SKM-1 (cell line): ENCODE results near the gene SLC9A3.
"Not testable (repeated sequence)": the region's sequence is repeated elsewhere in the genome, so short reads cannot be mapped to it uniquely, and the experiment has no call there.

ENCODE experiments used
- DNase-seq: peaks from one replicate; lab custom pipeline; 2025; ENCODE audit not compliant: unreplicated experiment; lab: John Stamatoyannopoulos, UW

Gene SLC9A3

GRCh38 chr5:492314-492893 lies 31.8 kb downstream of the SLC9A3 start:
- no peak for DNase-seq

GRCh38 chr5:491856-492155 lies 32.4 kb downstream of the SLC9A3 start:
- no peak for DNase-seq

- no peak for DNase-seq
Observed at GRCh38 chr5:491119-491855, 33.0 kb downstream of the SLC9A3 start.

- no peak for DNase-seq
Observed at GRCh38 chr5:490116-491106, 33.8 kb downstream of the SLC9A3 start.

DNA sequence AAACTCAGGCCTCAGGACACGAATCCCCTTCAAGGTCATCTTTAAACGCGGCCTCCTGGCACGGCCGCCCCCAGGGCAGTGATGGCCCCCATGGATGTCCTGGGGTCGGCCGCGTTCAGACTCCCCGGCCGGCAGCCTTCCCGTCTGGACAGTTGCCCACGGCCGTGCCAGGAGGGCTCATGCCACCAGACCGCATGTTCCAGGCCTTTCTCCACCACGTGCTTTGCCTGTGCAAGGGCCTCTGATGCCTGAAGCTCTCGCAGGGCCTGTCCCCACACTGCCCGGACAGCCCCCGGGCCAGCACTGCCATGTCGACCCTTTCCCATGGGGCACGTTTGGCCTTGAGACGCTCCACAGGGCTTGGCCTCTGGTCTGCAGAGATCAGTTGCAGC lies 34.6 kb downstream of the SLC9A3 start:
- no peak for DNase-seq

DNA sequence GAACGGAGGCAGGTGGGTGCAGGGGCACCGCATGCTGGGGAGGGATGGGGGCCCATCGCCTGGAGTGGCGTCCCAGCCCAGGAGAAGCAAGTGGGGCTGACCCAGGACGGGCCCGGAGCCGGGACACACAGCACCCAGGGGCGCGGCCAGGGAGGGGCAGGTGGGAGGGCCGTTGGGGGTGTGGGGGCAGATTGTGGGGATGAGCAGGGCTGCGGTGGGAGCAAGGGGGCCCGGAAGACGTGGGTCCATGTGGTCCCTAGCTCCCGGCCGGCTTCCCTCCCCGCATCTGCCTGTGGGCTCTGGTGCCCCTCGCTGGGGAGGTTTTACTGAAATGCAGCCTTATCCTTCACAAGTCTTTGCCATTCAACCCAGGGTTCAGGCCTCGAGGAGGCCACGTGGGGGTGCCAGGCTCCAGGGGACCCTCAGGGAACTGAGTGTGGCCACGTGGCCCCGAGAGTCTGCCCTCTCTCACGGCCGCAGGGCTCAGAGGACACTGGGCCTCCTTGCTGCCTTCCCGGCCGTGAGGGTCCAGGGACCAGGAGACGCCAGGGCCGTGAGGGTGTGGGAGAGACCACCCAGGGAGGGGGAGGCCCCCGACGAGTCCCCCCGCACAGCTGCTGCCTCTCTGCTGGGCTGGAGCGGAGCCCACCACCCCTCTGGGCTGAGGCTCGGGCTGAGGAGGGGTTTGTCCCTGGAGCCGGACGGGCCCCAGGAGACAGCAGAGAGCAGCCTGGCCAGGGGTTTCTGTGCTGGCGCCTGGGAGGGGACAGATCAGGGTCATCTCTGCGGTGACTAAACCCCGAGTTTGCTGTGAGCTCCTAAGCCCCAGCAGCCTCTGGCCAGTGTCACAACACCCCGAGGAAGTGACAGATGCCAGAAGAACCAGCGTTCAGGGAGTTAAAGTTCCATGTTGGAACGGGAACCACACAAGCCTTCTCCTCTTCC lies 35.2 kb downstream of the SLC9A3 start:
- no peak for DNase-seq

DNA sequence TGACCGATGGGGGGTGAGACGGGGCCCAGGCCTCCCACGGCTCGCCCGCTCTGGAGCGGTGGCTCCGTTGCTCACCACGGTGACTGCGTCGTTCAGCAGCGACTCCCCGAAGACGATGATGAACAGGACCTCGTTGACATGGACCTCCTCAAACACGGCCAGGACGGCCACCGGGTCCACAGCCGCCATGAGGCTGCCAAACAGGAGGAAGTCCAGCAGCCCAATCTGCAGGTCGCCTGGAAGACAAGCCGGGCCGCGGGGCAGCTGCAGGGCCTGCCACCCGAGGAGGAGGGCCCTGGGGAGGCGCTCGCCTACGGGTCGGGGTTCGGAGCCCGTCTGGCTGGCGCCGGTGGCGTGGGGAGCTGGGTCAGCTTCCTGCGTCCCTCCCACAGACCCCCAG lies 36.0 kb downstream of the SLC9A3 start:
- no peak for DNase-seq

DNA sequence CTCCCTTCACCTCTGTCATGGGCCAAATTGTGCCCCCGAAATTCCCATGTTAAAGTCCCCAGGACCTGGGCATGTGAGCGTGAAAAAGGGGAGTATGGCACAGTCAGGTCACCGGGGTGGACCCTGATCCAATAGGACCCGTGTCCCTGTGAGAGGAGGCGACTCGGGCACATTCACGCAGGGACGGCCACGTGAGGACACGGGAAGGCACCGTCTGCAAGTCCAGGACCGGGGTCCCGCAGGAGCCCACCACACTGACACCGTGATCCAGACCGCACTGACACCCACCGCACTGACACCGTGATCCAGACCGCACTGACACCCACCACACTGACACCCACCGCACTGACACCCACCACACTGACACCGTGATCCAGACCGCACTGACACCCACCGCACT lies 37.7 kb downstream of the SLC9A3 start:
- not testable (repeated sequence) for DNase-seq

GRCh38 chr5:485946-486491 lies 38.2 kb downstream of the SLC9A3 start:
- DNase-seq: no peak

DNA sequence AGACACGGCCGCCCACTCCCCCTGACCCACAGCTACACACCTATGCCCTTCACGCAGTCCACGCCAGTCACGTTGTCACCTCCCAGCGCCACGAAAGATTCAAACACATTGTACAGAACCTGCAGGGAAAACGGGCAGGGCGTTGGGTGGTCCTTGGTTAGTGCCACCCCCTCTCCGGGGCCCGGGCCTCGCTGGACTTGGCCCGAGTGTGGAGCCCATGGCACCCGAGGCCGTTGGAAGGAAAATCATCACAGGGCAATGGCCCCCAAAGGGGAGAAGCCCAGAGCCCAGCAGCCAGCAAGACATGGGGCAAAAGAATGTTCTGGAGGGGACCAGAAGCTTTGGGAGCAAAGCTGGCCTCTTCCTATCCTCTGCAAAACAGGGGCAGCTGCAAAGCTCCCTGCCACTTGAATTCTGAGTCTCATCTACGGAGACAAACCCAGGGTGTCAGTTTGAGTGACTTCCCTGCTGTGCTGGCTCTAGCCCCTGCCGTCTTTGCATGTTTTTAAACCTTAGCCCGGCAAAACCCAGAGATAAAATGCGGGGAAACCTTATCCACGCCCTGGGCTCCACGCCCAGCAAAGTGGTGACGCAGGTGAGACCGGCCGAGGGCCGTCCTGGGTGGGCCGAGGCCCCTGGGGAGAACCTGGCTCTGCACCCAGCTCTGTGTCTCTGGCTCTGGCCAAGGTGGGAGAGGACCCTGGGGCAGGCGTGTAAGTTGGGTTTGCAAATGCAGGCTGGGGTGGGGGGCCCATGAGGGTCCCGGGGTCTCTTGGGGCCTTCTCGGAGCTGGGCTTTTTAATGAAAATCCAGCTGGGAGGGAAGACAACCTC lies 38.9 kb downstream of the SLC9A3 start:
- DNase-seq: no peak

- DNase-seq: no peak
Observed at GRCh38 chr5:484556-484955, 39.7 kb downstream of the SLC9A3 start.

DNA sequence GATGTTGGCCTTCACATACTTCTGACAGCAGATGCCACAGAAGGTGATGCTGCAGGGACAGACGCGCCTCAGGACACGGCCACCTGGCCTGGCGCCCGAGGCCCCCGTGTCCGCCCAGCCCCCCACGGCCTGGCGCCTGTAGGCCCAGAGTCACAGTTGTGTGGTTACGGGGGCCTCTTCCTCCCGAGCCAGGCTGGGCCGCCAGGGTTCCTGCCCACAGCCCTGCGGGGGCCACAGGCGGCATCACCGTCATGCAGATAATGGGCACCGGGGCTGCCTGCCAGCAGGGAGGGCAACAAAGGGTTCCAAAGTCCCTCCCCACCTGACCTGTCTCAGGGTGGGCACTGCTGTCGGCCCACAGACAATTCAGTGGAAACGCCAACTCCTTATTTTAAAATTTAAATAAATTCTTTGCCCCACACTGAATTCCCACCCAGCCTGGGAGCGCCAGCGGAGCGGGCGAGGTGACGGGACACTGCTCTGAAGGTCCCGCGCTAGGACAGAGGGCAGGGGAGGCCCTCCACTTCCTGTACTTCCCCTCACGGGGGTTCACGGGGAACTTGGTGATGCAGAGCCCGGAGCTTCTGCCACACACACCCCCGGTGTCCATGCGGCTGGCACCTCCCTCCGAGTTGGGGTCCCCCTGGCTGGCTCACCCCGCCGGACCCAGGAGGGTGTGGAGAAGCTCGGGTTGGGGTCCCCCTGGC lies 40.7 kb downstream of the SLC9A3 start:
- no peak for DNase-seq

DNA sequence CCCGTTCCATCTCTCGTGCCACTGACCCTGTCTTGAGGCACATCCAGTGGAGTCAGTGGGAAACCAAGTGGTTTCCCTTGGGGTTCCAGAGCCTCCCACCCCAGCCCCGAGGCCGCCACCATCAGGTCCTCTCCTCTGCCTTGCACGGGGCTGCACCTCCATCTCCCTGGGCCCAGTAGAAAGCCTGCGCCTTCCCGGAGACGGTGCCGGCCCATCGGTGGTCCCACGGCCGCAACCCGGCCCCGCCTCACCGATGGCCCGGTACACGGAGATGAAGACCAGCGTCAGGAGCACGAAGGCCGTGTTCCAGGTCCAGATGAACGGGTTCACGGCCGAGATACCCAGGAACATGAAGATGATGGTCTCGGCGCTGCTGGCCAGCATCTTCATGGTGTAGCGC lies 41.2 kb downstream of the SLC9A3 start:
- no peak for DNase-seq

DNA sequence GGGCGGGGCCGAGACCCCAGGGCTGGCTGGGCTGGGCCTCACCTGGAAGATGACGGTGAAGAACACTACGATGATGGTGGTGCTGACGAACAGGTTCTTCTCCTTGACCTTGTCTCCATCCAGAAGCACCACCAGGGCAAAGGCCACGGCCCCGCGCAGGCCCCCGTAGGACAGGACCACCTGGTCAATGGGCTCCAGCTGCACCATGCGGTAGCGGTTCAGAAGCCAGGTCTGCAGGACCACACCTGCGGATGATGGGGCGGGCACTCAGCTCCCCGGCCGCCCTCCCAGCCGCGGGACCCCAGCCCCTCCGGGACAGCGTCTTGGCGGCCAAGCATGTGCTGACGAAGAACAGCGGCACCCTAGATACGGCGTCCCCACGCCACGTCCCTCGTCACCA lies 41.7 kb downstream of the SLC9A3 start:
- DNase-seq: no peak

- no peak for DNase-seq
Observed at GRCh38 chr5:482021-482420, 42.2 kb downstream of the SLC9A3 start.

- no peak for DNase-seq
Observed at GRCh38 chr5:481347-481746, 42.9 kb downstream of the SLC9A3 start.

DNA sequence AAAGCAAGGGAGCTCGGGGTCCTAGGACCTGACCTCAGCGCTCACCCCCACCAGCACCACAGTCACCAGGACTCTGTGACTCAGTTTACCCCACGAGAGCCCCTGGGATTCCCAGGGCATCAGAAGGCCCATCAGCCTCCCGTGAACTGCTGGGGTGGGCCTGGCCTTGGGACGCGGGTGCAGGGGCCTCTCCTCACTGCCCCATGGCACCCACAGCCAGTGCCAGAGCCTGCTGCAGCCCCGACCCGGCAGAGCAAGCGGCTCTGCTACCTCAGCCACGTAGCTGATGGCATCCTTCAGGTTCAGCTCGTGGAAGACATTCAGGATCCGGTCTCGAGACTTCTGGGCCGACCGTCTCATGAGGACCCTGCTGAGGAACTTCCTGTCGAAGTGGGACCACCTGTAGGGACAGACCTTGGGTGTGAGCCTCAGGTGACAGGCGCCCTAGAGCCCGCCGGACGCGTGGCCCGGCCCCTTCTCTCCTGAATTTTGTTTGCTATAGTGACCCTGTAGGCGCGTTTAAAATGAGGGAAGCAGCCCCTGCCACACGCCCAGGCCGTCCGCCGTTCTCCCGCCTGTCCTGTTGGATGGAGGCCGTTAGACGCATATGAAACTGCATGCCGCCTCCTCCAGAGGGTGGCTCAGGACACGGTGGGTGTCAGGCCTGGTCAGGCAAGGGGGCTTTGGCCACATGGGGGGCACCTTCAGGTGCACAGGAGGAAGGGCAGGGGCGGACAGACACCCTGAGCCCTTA lies 44.5 kb downstream of the SLC9A3 start:
- DNase-seq: no peak

GRCh38 chr5:478982-479535 lies 45.2 kb downstream of the SLC9A3 start:
- DNase-seq: no peak
